Amniotic epithelial cell (primary cell): Measurements from ENCODE around the gene SOCS3.

Source experiments
- DNase-seq: peaks from one replicate; pipeline ENCODE4 v3.0.0-alpha.2; 2010; ENCODE audit warnings: low read depth

Gene SOCS3

GRCh38 chr17:78390241-78391050 is 30.6 kb upstream of the SOCS3 start:
- peak; percentile 98 for DNase-seq

GRCh38 chr17:78387977-78388941 is 28.4 kb upstream of the SOCS3 start:
- no peak for DNase-seq

- no peak for DNase-seq
Observed at GRCh38 chr17:78384479-78385175, 24.8 kb upstream of the SOCS3 start.

GRCh38 chr17:78383725-78384471 is 24.0 kb upstream of the SOCS3 start:
- peak; percentile 99 for DNase-seq

- DNase-seq, result no peak
Observed at GRCh38 chr17:78381601-78382232, 21.8 kb upstream of the SOCS3 start.

- DNase-seq, result no peak
Observed at GRCh38 chr17:78380370-78380769, 20.5 kb upstream of the SOCS3 start.

GRCh38 chr17:78379131-78379491 is 19.2 kb upstream of the SOCS3 start:
- peak; percentile 94 for DNase-seq

- peak; percentile 66 for DNase-seq
Observed at GRCh38 chr17:78378225-78379130, 18.6 kb upstream of the SOCS3 start, which contains the start of gene PGS1. Gene PGS1, plus strand, starts transcription at chr17:78378649. Its CDS starts 17 bp downstream, at chr17:78378666.

- DNase-seq, result no peak
Observed at GRCh38 chr17:78377858-78378224, 18.0 kb upstream of the SOCS3 start.

GRCh38 chr17:78376161-78376560 is 16.3 kb upstream of the SOCS3 start:
- DNase-seq, result no peak

GRCh38 chr17:78375401-78376151 is 15.7 kb upstream of the SOCS3 start:
- peak; percentile 98 for DNase-seq

- DNase-seq, result peak; percentile 80
Observed at GRCh38 chr17:78374631-78375274, 14.9 kb upstream of the SOCS3 start.

GRCh38 chr17:78374189-78374588 is 14.3 kb upstream of the SOCS3 start:
- no peak for DNase-seq

GRCh38 chr17:78372841-78373240 is 13.0 kb upstream of the SOCS3 start:
- no peak for DNase-seq

- DNase-seq, result no peak
Observed at GRCh38 chr17:78371056-78371455, 11.2 kb upstream of the SOCS3 start.

GRCh38 chr17:78369791-78370381 is 10.0 kb upstream of the SOCS3 start:
- DNase-seq, result no peak

GRCh38 chr17:78368854-78369495 is 9.1 kb upstream of the SOCS3 start:
- no peak for DNase-seq

GRCh38 chr17:78368348-78368747 is 8.5 kb upstream of the SOCS3 start:
- DNase-seq, result no peak
